ENCODE results near the gene SMAGP. TPM values are rescaled to one million over a fixed set of nuclear protein-coding genes. Genes with fewer than 3 reads are reported as not detected.

SMAGP gene
- total and polyA plus RNA-seq, 8 donors: 18.8 to 35.6 (median 23.9) TPM

GRCh38 chr12:51202718-51203117 lies 67.5 kb downstream of the SMAGP start:
- H3K36me3 ChIP-seq: peaks cover 0 to 7% of the 10 kb centered on the region in 2 donors
- no peak overlapping the region for H3K4me3 ChIP-seq
- no peaks in the 10 kb centered on the region for H3K4me1 ChIP-seq
- intact Hi-C loops (cut with DNase I): no loop called here
- ATAC-seq: no peak
- no peak for TF ChIP-seq CTCF (IDR thresholded peaks at IDR 0.05)
- H3K27me3 ChIP-seq: no peaks in the 10 kb centered on the region
- DNase-seq: no peak
- no peak overlapping the region for H3K27ac ChIP-seq
- no peaks in the 10 kb centered on the region for H3K9me3 ChIP-seq

- TF ChIP-seq CTCF (IDR thresholded peaks at IDR 0.05): no peak
- Histone ChIP-seq H3K9me3 (no peaks in the 10 kb centered on the region), H3K27ac (no peak overlapping the region), H3K4me1 (no peaks in the 10 kb centered on the region), H3K36me3 (peaks cover 0 to 7% of the 10 kb centered on the region in 2 donors), H3K27me3 (no peaks in the 10 kb centered on the region), H3K4me3 (no peak overlapping the region)
- DNase-seq: no peak
- no peak for ATAC-seq
- intact Hi-C loops (cut with DNase I): no loop called here
Measured at GRCh38 chr12:51200806-51201205, 69.4 kb downstream of the SMAGP start.

- H3K4me3 ChIP-seq: no peak overlapping the region
- H3K27me3 ChIP-seq: no peaks in the 10 kb centered on the region
- no peaks in the 10 kb centered on the region for H3K9me3 ChIP-seq
- no peaks in the 10 kb centered on the region for H3K4me1 ChIP-seq
- no peak for TF ChIP-seq CTCF (IDR thresholded peaks at IDR 0.05)
- ATAC-seq: no peak
- H3K27ac ChIP-seq: no peak overlapping the region
- intact Hi-C loops (cut with DNase I): no loop called here
- H3K36me3 ChIP-seq: peaks cover 0 to 7% of the 10 kb centered on the region in 2 donors
- no peak for DNase-seq
Measured at GRCh38 chr12:51200156-51200555, 70.1 kb downstream of the SMAGP start.

GRCh38 chr12:51199366-51199945 lies 70.8 kb downstream of the SMAGP start:
- no peak overlapping the region for H3K4me3 ChIP-seq
- DNase-seq (no peak), ATAC-seq (no peak)
- intact Hi-C loops (cut with DNase I): no loop called here
- H3K36me3 ChIP-seq: peaks cover 0 to 7% of the 10 kb centered on the region in 2 donors
- no peaks in the 10 kb centered on the region for H3K4me1 ChIP-seq
- H3K9me3 ChIP-seq: no peaks in the 10 kb centered on the region
- no peak overlapping the region for H3K27ac ChIP-seq
- TF ChIP-seq CTCF (IDR thresholded peaks at IDR 0.05): no peak
- H3K27me3 ChIP-seq: no peaks in the 10 kb centered on the region

- no peak for ATAC-seq
- intact Hi-C loops (cut with DNase I): no loop called here
- no peak overlapping the region for H3K4me3 ChIP-seq
- H3K9me3 ChIP-seq: no peaks in the 10 kb centered on the region
- no peaks in the 10 kb centered on the region for H3K4me1 ChIP-seq
- H3K27me3 ChIP-seq: no peaks in the 10 kb centered on the region
- TF ChIP-seq CTCF (IDR thresholded peaks at IDR 0.05): no peak
- peaks cover 0 to 7% of the 10 kb centered on the region in 2 donors for H3K36me3 ChIP-seq
- no peak for DNase-seq
- H3K27ac ChIP-seq: no peak overlapping the region
Measured at GRCh38 chr12:51198568-51199365, 71.4 kb downstream of the SMAGP start.

Measured in left lung (tissue), 10 donors.